HepG2 (cell line): ENCODE data around the gene TMEM269. TPM values are rescaled to one million over a fixed set of nuclear protein-coding genes. Genes with fewer than 3 reads are reported as not detected.

Experiments used
- MED1 ChIP-seq: sonication (generic); formaldehyde crosslinking; IDR thresholded peaks from 2 replicates; pipeline ENCODE4 v1.4.0; 2020; ENCODE audit warnings: missing genetic modification reagents
- NAIF1 ChIP-seq: sonication (generic); formaldehyde crosslinking; IDR thresholded peaks from 2 replicates; pipeline ENCODE4 v1.5.0; 2020; ENCODE audit warnings: mild to moderate bottlenecking, missing genetic modification reagents, borderline replicate concordance
- POLR2G ChIP-seq: fragments of 200-400 bp; formaldehyde crosslinking; IDR thresholded peaks from 2 replicates; pipeline ENCODE4 v1.6.1; 2018; ENCODE audit warnings: mild to moderate bottlenecking, low read depth, low read length, moderate library complexity
- SRSF9 ChIP-seq: fragments of 200-400 bp; formaldehyde crosslinking; IDR thresholded peaks from 2 replicates; pipeline ENCODE4 v1.6.1; 2018; ENCODE audit warnings: borderline replicate concordance, mild to moderate bottlenecking, low read depth, low read length; ENCODE audit not compliant: insufficient read depth, poor library complexity, severe bottlenecking
- TAF15 ChIP-seq: fragments of 200-400 bp; formaldehyde crosslinking; IDR thresholded peaks from one replicate; pipeline ENCODE4 v1.6.1; 2018; ENCODE audit warnings: mild to moderate bottlenecking, low read depth, low read length; ENCODE audit not compliant: poor library complexity, severe bottlenecking
- TGIF2 ChIP-seq: IDR thresholded peaks from 2 replicates; pipeline ENCODE4 v1.6.1; 2016; ENCODE audit warnings: control low read depth, missing compliant biosample characterization
- ZKSCAN5 ChIP-seq: sonication (generic); formaldehyde crosslinking; IDR thresholded peaks from 2 replicates; pipeline ENCODE4 v1.5.1; 2020; ENCODE audit warnings: mild to moderate bottlenecking, missing genetic modification reagents
- ZNF550 ChIP-seq: sonication (generic); formaldehyde crosslinking; IDR thresholded peaks from 2 replicates; pipeline ENCODE4 v1.4.0; 2020; ENCODE audit warnings: mild to moderate bottlenecking, missing genetic modification reagents, borderline replicate concordance
- ZNF577 ChIP-seq: sonication (generic); formaldehyde crosslinking; IDR thresholded peaks from 2 replicates; pipeline ENCODE4 v1.4.0; 2020; ENCODE audit warnings: mild to moderate bottlenecking, low read depth, missing genetic modification reagents, borderline replicate concordance
- ZNF883 ChIP-seq: sonication (generic); formaldehyde crosslinking; IDR thresholded peaks from 2 replicates; pipeline ENCODE4 v1.5.1; 2020; ENCODE audit warnings: mild to moderate bottlenecking, missing genetic modification reagents; ENCODE audit errors: not compliant biosample characterization
- polyA plus RNA-seq, 8 experiments: library from polyadenylated mRNA; depleted of rRNA in 3 of 8; stranded (reverse) in 7 of 8; unstranded in 1 of 8; fragments of >200 nt; fragmentation: Illumina TruSeq in 4 of 8; extraction: Trizol in 4 of 8; gene quantifications; 2 replicates each; pipeline versions ENCODE4 v1.2.1 to v1.2.3, GENCODE V29; 2011 to 2016; ENCODE audit warnings: low read depth in 4 of 8, missing spikeins in 1 of 8, mixed read lengths in 1 of 8; ENCODE audit not compliant: insufficient read depth in 1 of 8
- total RNA-seq, 5 experiments: library from RNA; depleted of rRNA; stranded (reverse); fragments of >200 nt; fragmentation: Illumina TruSeq; extraction: Trizol; gene quantifications; 2 replicates each; pipeline ENCODE4 v1.2.3, GENCODE V29; 2016; ENCODE audit warnings: low read depth in 1 of 5
- TF ChIP-seq, protein P1 (sequence below): sonication (generic); formaldehyde crosslinking; IDR thresholded peaks from 2 replicates; pipeline ENCODE4 v1.5.0; 2020; ENCODE audit warnings: mild to moderate bottlenecking, missing genetic modification reagents
- TF ChIP-seq, protein P2 (sequence below): IDR thresholded peaks from 2 replicates; pipeline ENCODE4 v1.6.1; 2016
- TF ChIP-seq, protein P3 (sequence below): sonication (generic); formaldehyde crosslinking; IDR thresholded peaks from 2 replicates; pipeline ENCODE4 v1.5.1; 2020; ENCODE audit warnings: mild to moderate bottlenecking, missing genetic modification reagents, borderline replicate concordance
- TF ChIP-seq, protein P4 (sequence below): sonication (generic); formaldehyde crosslinking; IDR thresholded peaks from 2 replicates; pipeline ENCODE4 v1.5.0; 2020; ENCODE audit warnings: mild to moderate bottlenecking, missing genetic modification reagents, moderate library complexity
- TF ChIP-seq, protein P5 (sequence below): sonication (generic); formaldehyde crosslinking; IDR thresholded peaks from 2 replicates; pipeline ENCODE4 v1.4.0; 2020; ENCODE audit warnings: mild to moderate bottlenecking, missing genetic modification reagents, borderline replicate concordance

The TMEM269 gene
- total and polyA plus RNA-seq, 2 of the 13 experiments (the other 11 are each of a cell fraction or from before 2014, with no cell fraction given), result 0.15 to 0.21 TPM

DNA sequence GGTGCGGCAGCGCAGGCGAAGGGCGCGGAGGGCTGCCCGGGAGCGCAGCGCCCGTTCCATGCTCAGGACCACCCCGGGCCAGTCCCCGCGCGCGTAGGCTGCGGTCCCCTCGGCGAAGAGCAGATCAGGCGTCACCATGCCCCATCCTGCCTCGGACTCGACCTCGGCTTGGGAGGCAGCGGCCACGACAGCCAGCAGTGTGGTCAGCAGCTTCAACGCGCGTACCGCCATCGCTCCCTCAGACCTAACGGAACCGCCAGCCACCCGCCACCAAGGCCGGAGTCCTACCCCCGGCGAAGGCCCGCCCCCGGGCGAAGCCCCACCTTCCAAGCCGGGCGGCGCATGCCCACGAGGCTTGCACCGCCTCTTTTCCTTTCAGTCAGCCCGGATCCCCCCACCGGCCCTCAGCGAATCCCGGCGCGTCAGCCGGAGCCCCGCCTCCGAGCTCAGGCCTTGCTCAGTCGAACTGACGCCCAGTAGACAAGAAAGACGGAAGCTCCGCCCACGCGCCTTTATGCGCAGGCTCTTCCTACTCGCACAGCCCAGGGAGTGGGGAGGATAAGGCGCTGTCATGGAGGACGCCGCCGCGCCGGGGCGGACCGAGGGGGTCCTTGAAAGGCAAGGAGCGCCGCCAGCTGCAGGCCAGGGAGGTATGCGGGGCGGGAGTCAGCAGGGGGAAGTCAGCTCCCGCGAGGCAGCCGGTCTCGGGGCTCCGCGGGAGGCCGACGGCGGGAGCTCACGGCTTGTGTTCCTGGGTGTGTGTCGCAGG lies 17.9 kb upstream of the TMEM269 start, which contains the start of the genes C1orf50 and P3H1 (continued):
- TF ChIP-seq, protein P1, sequence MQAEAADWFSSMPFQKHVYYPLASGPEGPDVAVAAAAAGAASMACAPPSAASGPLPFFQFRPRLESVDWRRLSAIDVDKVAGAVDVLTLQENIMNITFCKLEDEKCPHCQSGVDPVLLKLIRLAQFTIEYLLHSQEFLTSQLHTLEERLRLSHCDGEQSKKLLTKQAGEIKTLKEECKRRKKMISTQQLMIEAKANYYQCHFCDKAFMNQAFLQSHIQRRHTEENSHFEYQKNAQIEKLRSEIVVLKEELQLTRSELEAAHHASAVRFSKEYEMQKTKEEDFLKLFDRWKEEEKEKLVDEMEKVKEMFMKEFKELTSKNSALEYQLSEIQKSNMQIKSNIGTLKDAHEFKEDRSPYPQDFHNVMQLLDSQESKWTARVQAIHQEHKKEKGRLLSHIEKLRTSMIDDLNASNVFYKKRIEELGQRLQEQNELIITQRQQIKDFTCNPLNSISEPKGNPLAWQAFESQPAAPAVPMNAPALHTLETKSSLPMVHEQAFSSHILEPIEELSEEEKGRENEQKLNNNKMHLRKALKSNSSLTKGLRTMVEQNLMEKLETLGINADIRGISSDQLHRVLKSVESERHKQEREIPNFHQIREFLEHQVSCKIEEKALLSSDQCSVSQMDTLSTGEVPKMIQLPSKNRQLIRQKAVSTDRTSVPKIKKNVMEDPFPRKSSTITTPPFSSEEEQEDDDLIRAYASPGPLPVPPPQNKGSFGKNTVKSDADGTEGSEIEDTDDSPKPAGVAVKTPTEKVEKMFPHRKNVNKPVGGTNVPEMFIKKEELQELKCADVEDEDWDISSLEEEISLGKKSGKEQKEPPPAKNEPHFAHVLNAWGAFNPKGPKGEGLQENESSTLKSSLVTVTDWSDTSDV (CRISPR knock-in tag), result peak; percentile 79; the same call in 1 of the 2 replicates
- TF ChIP-seq, protein P2, sequence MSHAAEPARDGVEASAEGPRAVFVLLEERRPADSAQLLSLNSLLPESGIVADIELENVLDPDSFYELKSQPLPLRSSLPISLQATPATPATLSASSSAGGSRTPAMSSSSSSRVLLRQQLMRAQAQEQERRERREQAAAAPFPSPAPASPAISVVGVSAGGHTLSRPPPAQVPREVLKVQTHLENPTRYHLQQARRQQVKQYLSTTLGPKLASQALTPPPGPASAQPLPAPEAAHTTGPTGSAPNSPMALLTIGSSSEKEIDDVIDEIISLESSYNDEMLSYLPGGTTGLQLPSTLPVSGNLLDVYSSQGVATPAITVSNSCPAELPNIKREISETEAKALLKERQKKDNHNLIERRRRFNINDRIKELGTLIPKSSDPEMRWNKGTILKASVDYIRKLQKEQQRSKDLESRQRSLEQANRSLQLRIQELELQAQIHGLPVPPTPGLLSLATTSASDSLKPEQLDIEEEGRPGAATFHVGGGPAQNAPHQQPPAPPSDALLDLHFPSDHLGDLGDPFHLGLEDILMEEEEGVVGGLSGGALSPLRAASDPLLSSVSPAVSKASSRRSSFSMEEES (CRISPR knock-in tag), result 0 out of 2 replicates have a peak, but pooled peaks have one; percentile 53
- TF ChIP-seq ZNF577 (CRISPR knock-in tag) (no peak), ZNF550 (CRISPR knock-in tag) (no peak), TAF15 (peak; percentile 56), NAIF1 (no peak), TGIF2 (CRISPR knock-in tag) (no peak; the same call in 1 of the 2 replicates), SRSF9 (no peak), ZKSCAN5 (CRISPR knock-in tag) (no peak), ZNF883 (CRISPR knock-in tag) (peak; percentile 62), MED1 (CRISPR knock-in tag) (peak; percentile 54), POLR2G (peak; percentile 96)
- TF ChIP-seq, protein P3, sequence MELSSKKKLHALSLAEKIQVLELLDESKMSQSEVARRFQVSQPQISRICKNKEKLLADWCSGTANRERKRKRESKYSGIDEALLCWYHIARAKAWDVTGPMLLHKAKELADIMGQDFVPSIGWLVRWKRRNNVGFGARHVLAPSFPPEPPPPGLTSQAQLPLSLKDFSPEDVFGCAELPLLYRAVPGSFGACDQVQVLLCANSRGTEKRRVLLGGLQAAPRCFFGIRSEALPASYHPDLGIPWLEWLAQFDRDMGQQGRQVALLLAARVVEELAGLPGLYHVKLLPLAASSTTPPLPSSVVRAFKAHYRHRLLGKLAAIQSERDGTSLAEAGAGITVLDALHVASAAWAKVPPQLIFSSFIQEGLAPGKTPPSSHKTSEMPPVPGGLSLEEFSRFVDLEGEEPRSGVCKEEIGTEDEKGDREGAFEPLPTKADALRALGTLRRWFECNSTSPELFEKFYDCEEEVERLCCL, result no peak
- TF ChIP-seq, protein P4, sequence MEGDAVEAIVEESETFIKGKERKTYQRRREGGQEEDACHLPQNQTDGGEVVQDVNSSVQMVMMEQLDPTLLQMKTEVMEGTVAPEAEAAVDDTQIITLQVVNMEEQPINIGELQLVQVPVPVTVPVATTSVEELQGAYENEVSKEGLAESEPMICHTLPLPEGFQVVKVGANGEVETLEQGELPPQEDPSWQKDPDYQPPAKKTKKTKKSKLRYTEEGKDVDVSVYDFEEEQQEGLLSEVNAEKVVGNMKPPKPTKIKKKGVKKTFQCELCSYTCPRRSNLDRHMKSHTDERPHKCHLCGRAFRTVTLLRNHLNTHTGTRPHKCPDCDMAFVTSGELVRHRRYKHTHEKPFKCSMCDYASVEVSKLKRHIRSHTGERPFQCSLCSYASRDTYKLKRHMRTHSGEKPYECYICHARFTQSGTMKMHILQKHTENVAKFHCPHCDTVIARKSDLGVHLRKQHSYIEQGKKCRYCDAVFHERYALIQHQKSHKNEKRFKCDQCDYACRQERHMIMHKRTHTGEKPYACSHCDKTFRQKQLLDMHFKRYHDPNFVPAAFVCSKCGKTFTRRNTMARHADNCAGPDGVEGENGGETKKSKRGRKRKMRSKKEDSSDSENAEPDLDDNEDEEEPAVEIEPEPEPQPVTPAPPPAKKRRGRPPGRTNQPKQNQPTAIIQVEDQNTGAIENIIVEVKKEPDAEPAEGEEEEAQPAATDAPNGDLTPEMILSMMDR, result peak; percentile 35; the same call in 1 of the 2 replicates
- TF ChIP-seq, protein P5, sequence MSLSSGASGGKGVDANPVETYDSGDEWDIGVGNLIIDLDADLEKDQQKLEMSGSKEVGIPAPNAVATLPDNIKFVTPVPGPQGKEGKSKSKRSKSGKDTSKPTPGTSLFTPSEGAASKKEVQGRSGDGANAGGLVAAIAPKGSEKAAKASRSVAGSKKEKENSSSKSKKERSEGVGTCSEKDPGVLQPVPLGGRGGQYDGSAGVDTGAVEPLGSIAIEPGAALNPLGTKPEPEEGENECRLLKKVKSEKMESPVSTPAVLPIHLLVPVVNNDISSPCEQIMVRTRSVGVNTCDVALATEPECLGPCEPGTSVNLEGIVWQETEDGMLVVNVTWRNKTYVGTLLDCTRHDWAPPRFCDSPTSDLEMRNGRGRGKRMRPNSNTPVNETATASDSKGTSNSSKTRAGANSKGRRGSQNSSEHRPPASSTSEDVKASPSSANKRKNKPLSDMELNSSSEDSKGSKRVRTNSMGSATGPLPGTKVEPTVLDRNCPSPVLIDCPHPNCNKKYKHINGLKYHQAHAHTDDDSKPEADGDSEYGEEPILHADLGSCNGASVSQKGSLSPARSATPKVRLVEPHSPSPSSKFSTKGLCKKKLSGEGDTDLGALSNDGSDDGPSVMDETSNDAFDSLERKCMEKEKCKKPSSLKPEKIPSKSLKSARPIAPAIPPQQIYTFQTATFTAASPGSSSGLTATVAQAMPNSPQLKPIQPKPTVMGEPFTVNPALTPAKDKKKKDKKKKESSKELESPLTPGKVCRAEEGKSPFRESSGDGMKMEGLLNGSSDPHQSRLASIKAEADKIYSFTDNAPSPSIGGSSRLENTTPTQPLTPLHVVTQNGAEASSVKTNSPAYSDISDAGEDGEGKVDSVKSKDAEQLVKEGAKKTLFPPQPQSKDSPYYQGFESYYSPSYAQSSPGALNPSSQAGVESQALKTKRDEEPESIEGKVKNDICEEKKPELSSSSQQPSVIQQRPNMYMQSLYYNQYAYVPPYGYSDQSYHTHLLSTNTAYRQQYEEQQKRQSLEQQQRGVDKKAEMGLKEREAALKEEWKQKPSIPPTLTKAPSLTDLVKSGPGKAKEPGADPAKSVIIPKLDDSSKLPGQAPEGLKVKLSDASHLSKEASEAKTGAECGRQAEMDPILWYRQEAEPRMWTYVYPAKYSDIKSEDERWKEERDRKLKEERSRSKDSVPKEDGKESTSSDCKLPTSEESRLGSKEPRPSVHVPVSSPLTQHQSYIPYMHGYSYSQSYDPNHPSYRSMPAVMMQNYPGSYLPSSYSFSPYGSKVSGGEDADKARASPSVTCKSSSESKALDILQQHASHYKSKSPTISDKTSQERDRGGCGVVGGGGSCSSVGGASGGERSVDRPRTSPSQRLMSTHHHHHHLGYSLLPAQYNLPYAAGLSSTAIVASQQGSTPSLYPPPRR (CRISPR knock-in tag), result peak; percentile 60
